Hematopoietic multipotent progenitor cell treated with erythropoietin and hydrocortisone succinate and interleukin-3 and kit ligand, for 6 days (in vitro differentiated cells): ENCODE measurements around the gene TMEM139.

Experiments used
- DNase-seq: peaks from one replicate; pipeline ENCODE4 v3.0.0-alpha.2; 2015

The TMEM139 gene

GRCh38 chr7:143329471-143330170 lies 44.9 kb downstream of the TMEM139 start:
- DNase-seq = no peak

GRCh38 chr7:143331179-143331801 lies 46.5 kb downstream of the TMEM139 start:
- no peak for DNase-seq

- no peak for DNase-seq
Measured at GRCh38 chr7:143334244-143334643, 49.5 kb downstream of the TMEM139 start.

GRCh38 chr7:143337216-143337615 lies 52.5 kb downstream of the TMEM139 start:
- no peak for DNase-seq
